Muscle layer of duodenum (tissue), 2 donors: Measurements from ENCODE around the gene STMN3.
"Not testable (repeated sequence)": the region's sequence is repeated elsewhere in the genome, so short reads cannot be mapped to it uniquely, and the experiment has no call there.

ENCODE experiments used
- H3K27ac ChIP-seq: one replicate; pipeline ENCODE4 v1.7.0; 2013; ENCODE audit warnings: mild to moderate bottlenecking, low read length
- H3K27me3 ChIP-seq: one replicate; pipeline ENCODE4 v1.7.0; 2013; ENCODE audit warnings: low read depth, mild to moderate bottlenecking, control low read depth, low read length
- H3K36me3 ChIP-seq, 2 donors: one replicate each; pipeline ENCODE4 v1.7.0; 2013; ENCODE audit warnings: low read length in 2 of 2, control low read depth in 1 of 2, mild to moderate bottlenecking in 1 of 2; ENCODE audit not compliant: insufficient read depth in 2 of 2, control insufficient read depth in 1 of 2
- H3K4me1 ChIP-seq, 2 donors: one replicate each; pipeline ENCODE4 v1.7.0; 2013; ENCODE audit warnings: low read length in 2 of 2, mild to moderate bottlenecking in 2 of 2, control low read depth in 1 of 2, moderate library complexity in 1 of 2; ENCODE audit not compliant: insufficient read depth in 2 of 2, control insufficient read depth in 1 of 2
- H3K4me3 ChIP-seq, 2 donors: one replicate each; pipeline ENCODE4 v1.7.0; 2013; ENCODE audit warnings: low read length in 2 of 2, low read depth in 1 of 2, mild to moderate bottlenecking in 1 of 2
- H3K9me3 ChIP-seq, 2 donors: one replicate each; pipeline ENCODE4 v1.7.0; 2013; ENCODE audit warnings: low read length in 2 of 2, control low read depth in 1 of 2, mild to moderate bottlenecking in 1 of 2; ENCODE audit not compliant: control insufficient read depth in 1 of 2
- donor health status: healthy.

The STMN3 gene

DNA sequence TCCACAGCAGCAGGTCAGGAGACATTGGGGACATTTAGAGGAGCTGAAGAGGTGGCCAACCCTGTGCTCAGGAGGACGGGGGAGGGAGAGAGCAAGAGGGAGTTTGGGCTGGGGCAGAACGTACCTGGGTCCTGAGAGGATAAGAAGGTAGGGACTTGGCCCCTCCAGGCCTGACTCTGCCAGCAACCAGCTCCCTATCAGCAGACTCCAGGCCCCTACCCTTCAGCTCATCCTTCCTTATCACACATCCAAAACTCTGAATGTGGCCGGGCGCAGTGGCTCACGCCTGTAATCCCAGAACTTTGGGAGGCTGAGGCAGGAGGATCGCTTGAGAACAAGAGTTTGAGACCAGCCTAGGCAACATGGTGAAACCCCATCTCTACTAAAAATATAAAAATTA lies 5.0 kb downstream of the STMN3 start:
- no peak overlapping the region for H3K27ac ChIP-seq
- H3K4me3 ChIP-seq, result no peak overlapping the region

DNA sequence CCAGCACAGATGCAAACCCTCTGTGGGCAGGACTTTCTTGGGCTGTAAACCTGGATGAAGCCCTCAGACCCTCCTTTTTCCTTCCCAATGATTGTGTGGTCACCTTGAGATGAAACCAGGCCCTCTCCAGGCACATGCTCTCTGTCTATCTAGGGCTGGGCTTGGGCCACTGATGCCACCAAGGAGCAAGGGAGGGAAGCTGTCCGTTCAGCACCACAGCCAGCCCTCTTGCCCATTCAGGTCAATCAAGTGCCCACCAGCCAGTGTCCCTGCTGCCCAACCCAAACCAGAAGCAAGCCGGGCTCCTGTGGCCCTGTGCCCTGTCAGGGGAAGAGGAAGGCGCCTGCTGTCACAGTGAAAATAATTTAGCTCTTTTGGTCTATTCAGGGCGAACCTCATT lies 8.0 kb downstream of the STMN3 start:
- peaks cover 0 to 8% of the 10 kb centered on the region in 2 donors for H3K4me1 ChIP-seq
- no peaks in the 10 kb centered on the region for H3K9me3 ChIP-seq
- H3K4me3 ChIP-seq, result no peak overlapping the region
- H3K36me3 ChIP-seq, result no peaks in the 10 kb centered on the region
- H3K27ac ChIP-seq, result no peak overlapping the region
- H3K27me3 ChIP-seq, result no peaks in the 10 kb centered on the region

More for the DNA sequence above, 5.0 kb downstream of the STMN3 start:
- Histone ChIP-seq H3K36me3 (no peaks in the 10 kb centered on the region), H3K4me1 (peaks cover 0 to 17% of the 10 kb centered on the region in 2 donors), H3K9me3 (no peaks in the 10 kb centered on the region), H3K27me3 (peaks cover 5% of the 10 kb centered on the region)

DNA sequence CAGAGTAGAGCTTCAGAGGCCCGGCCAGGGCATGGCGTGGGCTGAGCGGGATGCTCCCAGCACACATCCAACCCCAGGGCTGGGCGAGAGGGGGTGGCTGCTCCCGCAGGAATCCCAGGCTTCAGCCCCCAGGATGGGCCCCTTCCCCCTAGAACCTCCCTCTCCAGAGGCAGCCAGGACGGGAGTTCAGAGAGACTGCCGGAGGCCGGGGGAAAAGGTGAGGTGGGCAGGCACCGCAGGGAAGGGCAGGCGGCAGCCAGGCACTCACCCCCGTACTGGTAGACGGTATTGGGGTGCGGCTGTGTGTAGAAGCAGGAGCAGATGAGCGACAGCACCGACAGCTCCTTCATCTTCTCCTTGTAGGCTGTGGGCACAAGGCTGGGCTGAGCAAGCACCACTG lies 9.3 kb downstream of the STMN3 start:
- H3K9me3 ChIP-seq, result no peaks in the 10 kb centered on the region
- no peaks in the 10 kb centered on the region for H3K27me3 ChIP-seq
- H3K36me3 ChIP-seq, result no peaks in the 10 kb centered on the region
- no peak overlapping the region for H3K27ac ChIP-seq
- peaks cover 0 to 10% of the 10 kb centered on the region in 2 donors for H3K4me1 ChIP-seq
- no peak overlapping the region for H3K4me3 ChIP-seq

DNA sequence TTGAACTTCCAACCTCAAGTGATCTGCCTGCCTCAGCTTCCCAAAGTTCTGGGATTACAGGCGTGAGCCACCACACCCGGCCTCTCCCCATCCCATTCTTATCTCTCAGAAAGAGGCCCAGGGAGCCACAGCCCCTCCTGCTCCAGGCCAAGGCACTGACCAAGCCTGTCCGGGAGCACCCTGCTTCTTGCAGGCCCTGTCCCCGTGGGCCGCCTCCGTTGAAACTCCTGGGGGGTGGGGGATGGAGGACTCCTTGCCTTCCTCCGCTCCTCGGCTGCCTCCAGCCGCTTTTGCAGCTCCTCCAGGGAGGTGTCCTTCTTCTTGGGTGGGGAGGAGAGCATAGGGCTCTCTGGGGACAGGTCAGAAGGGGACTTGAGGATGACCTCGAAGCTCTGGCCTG lies 9.7 kb downstream of the STMN3 start:
- Histone ChIP-seq H3K27ac (no peak overlapping the region), H3K36me3 (no peaks in the 10 kb centered on the region)

DNA sequence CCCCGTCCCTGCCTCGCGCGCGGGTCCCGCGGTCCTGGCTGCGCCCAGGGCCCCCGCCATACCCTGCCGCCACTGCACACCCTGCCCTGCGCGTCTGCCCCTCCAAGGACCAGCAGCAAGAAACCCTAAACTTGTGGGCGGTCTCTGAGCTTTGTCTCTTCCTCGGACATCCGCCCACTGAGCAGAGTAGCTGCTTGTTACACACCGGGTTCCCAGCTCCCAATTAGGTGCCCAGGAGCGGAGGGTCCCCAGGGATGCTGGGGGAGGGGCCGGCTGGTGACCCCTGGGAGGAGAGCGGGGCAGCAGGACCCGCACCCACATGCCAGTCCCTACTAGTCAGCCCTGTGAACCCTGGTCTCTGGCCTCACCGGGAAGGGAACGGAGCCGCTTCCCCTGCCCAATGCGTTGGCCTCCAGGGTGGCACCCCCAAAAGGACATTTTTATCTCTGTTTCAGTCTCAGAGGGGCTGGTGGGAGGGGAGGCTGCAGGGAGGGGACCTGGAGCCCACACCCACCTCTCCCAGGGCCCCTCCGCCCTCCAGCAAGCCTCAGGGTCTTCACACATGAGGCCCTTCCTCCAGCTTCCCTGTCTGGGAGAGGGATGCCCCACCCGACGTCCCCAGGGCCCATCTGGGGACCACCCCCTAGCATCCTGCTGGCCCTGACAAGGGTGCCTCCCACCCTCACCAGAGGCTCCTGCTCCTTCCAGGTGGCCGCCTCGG lies 10.5 kb downstream of the STMN3 start:
- Histone ChIP-seq H3K9me3 (no peaks in the 10 kb centered on the region), H3K27me3 (no peaks in the 10 kb centered on the region), H3K4me3 (peak overlapping the region in 1 of 2 donors; percentile 63), H3K4me1 (peaks cover 0 to 10% of the 10 kb centered on the region in 2 donors), H3K27ac (no peak overlapping the region), H3K36me3 (no peaks in the 10 kb centered on the region)

More for the DNA sequence above, 9.7 kb downstream of the STMN3 start:
- H3K4me1 ChIP-seq, result peaks cover 0 to 10% of the 10 kb centered on the region in 2 donors
- no peak overlapping the region for H3K4me3 ChIP-seq
- H3K9me3 ChIP-seq, result no peaks in the 10 kb centered on the region
- no peaks in the 10 kb centered on the region for H3K27me3 ChIP-seq

DNA sequence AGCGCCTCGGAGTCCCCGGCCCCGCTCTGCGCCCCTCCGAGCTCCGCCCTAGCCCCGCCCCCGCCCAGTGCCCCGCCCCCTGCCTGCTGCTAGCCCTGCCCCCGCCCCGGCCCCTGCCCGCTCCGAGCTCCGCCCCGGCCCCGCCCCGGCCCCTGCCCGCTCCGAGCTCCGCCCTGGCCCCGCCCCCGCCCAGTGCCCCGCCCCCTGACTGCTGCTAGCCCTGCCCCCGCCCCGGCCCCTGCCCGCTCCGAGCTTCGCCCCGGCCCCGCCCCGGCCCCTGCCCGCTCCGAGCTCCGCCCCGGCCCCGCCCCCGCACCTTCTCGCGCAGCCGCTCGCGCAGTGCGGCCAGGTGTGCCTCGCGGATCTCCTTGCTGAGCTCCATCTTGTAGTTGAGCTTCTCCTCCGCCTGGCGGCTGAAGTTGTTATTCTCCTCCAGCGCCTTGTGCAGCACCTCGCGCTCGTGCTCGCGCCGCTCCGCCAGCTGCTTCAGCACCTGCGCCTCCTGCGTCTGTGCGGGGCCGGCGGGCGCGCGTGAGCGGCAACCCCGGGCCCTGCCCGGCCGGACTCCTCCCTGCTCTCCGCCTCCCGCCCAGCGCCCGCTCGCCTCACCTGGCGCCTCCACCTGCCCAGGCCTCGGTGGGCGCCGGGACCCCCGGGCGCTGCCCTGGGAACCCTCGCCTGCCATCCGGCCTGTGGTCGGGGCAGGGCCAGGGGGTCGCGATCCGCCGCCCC lies 11.3 kb downstream of the STMN3 start:
- peaks cover 0 to 10% of the 10 kb centered on the region in 2 donors for H3K4me1 ChIP-seq
- H3K9me3 ChIP-seq, result no peaks in the 10 kb centered on the region
- H3K4me3 ChIP-seq, result peak overlapping the region in 1 of 2 donors; percentile 69

DNA sequence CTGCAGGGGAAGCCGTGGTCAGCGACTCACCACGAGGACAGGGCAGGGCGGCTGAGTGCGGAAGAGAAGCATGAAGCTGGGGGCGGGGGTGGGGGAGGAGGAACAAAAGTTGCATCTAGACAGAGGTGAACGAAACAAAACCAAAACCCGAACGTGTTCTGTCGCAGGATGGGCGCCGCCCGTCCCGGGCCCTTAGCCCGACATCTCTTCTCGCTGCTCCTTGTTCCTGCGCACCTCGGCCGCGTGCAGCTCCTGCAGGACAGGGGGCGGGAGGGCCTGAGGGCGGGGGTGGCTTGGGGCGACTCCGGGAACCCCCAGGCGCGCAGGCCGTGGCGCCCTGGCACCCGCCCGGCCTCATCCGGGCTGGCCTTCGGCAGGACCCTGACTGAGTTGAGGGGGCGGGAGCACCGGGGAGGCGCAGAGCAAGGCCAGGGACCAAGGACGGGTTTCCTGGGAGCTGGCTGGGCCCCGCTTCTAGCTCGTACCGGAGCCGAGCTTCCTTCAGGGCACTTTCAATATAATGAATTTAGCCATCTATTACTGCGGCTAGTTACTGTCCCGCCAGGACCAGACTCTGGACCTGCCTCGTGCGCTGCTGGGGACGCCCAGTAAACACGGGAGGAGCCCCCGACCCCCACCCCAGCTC lies 12.0 kb downstream of the STMN3 start:
- Histone ChIP-seq H3K4me1 (peaks cover 0 to 10% of the 10 kb centered on the region in 2 donors), H3K36me3 (no peaks in the 10 kb centered on the region), H3K9me3 (no peaks in the 10 kb centered on the region), H3K4me3 (peak overlapping the region in 1 of 2 donors; percentile 69), H3K27ac (no peak overlapping the region), H3K27me3 (no peaks in the 10 kb centered on the region)

More for the DNA sequence above, 11.3 kb downstream of the STMN3 start:
- Histone ChIP-seq H3K27ac (no peak overlapping the region), H3K27me3 (no peaks in the 10 kb centered on the region), H3K36me3 (no peaks in the 10 kb centered on the region)

DNA sequence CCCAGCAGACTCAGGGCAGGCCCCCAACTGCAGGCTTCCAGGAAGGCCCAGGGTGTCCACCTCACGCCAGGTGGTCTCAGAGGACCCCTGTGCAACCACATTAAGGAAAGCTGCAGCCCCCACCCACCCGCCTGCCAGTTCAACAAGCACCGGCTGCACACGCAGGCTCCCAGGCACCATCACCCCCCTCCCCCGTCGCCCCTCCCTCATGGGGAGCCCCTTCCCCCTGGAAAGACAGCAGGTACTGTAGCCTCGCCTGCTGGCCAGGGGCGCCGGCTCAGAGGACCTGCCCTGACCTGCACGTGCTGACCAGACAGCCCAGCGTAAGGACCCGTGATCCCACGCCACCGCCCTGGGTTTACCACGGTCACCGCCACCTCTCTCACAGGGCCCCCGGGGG lies 12.5 kb downstream of the STMN3 start:
- H3K9me3 ChIP-seq, H3K27me3 ChIP-seq, H3K36me3 ChIP-seq, H3K27ac ChIP-seq: not testable (repeated sequence)
- H3K4me3 ChIP-seq, result peak overlapping the region in 1 of 2 donors; percentile 69
- peaks cover 0 to 10% of the 10 kb centered on the region in 2 donors for H3K4me1 ChIP-seq

DNA sequence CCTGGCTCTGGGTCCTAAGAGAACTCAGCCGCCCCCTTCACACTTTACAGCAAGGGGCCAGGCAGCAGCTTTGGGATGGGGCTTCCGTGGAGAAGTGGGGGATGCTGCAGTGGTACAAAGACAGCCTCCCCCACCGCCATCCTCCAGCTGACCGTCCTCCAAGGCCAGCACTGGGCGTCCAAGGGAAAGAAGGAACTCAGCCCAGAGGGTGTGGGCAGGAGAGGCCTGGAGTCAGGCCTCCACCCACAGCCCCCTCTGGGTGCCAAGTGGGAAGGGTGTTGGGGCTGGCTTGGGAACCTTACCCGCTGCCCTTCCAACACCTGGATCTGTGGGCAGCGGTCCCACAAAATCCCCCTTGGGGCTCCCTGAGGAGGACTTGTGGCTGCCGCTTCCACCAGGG lies 13.1 kb downstream of the STMN3 start:
- Histone ChIP-seq H3K27me3 (no peaks in the 10 kb centered on the region), H3K9me3 (no peaks in the 10 kb centered on the region), H3K27ac (no peak overlapping the region), H3K4me1 (peaks cover 0 to 10% of the 10 kb centered on the region in 2 donors), H3K4me3 (peak overlapping the region in 1 of 2 donors; percentile 14), H3K36me3 (no peaks in the 10 kb centered on the region)

DNA sequence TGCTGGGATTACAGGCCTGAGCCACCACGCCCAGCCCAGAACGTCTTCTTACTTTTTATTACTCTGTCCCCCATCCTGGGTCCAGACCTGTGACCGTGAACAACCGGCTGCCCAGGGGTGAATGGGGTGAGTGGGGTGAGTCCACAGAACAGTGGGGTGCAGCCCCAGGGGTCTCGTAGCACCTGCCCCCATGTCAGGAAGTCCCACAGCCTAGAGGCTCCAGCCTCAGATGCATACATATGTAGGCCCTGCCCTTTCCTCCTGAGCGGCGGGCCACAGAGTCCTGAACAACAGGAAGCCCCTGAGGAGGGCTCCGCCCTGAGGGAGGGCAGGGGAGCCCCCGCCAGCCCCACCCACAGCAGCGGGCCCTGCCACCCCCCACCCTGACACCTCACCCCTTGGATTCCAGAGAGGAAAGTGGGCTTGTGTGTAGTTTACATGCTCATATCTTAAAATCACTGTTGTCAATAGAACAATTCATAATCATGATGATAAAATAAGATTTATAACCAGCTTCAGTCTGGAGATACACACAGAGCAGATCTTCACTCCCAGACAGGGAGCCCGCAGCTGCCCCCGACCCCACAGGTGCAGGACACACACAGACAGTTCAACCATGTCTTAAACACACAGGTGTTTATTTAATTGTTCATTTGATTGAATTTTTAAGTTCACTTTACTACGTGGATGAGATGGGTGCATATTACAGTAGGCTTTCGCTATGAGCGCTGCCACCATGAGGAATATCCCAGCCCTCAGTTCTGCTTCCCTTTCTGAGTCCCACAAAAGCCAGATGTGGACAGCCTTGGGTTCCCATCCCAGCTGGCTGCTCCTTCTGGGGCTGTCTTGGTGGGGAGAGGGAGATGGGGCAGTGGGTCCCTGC lies 13.9 kb downstream of the STMN3 start:
- no peaks in the 10 kb centered on the region for H3K27me3 ChIP-seq
- H3K4me3 ChIP-seq, result no peak overlapping the region
- no peak overlapping the region for H3K27ac ChIP-seq
- H3K36me3 ChIP-seq, result no peaks in the 10 kb centered on the region
- peaks cover 0 to 10% of the 10 kb centered on the region in 2 donors for H3K4me1 ChIP-seq
- H3K9me3 ChIP-seq, result no peaks in the 10 kb centered on the region
